Astrocyte (in vitro differentiated cells and primary cell): ENCODE data around the gene MIA2.

ENCODE experiments used
- CTCF ChIP-seq: IDR thresholded peaks from 2 replicates; pipeline ENCODE4 v1.5.1; 2011; ENCODE audit warnings: low read depth, mild to moderate bottlenecking, inconsistent platforms, low read length, moderate library complexity; ENCODE audit not compliant: insufficient read depth
- EZH2 ChIP-seq: IDR thresholded peaks from 2 replicates; pipeline ENCODE4 v1.6.1; 2012; ENCODE audit warnings: mild to moderate bottlenecking, low read length, inconsistent platforms; ENCODE audit not compliant: insufficient read depth

GRCh38 chr14:39368261-39368959 is 134.7 kb downstream of the MIA2 start:
- TF ChIP-seq CTCF: peak; percentile 68
- TF ChIP-seq EZH2: no peak
